GM12891 (cell line): ENCODE data around the gene NUAK1.

Experiments used
- POLR2A ChIP-seq: IDR thresholded peaks from 2 replicates; pipeline ENCODE4 v1.6.1; 2011; ENCODE audit warnings: low read depth, low read length, control low read depth
- POLR2AphosphoS5 ChIP-seq: IDR thresholded peaks from 2 replicates; pipeline ENCODE4 v1.6.1; 2011; ENCODE audit warnings: low read depth, low read length, control low read depth
- SPI1 ChIP-seq: IDR thresholded peaks from 2 replicates; pipeline ENCODE4 v1.6.1; 2011; ENCODE audit warnings: low read depth, low read length, control low read depth

DNA sequence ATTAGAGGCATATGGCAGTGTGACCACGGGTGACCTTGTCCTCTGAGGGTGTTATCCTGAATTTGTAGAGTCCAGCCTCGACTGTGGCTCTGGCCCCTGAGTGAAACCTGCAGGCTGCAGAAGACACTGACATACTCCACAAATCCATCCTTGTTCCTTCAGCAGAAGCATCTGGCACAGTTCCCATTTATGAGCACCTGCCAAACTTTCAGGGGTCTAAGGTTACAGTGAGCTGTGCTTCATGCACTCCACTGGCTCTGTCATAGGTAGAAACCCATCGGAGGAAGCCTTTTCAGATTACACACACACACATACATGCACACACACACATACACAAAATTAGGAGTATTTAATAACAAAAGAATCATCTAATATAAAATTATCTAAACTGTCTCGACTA is 13.6 kb upstream of the NUAK1 start:
- TF ChIP-seq POLR2A (no peak), POLR2AphosphoS5 (no peak), SPI1 (no peak)
